HG02973 (cell line): Measurements from ENCODE around the gene PMS1.
"Not testable (repeated sequence)": the region's sequence is repeated elsewhere in the genome, so short reads cannot be mapped to it uniquely, and the experiment has no call there.

ENCODE experiments used
- ATAC-seq: cut with Tn5 transposase; IDR thresholded peaks from one replicate; pipeline ENCODE4 v1.9.1; 2021; ENCODE audit warnings: moderate library complexity; ENCODE audit not compliant: unreplicated experiment

PMS1 gene

DNA sequence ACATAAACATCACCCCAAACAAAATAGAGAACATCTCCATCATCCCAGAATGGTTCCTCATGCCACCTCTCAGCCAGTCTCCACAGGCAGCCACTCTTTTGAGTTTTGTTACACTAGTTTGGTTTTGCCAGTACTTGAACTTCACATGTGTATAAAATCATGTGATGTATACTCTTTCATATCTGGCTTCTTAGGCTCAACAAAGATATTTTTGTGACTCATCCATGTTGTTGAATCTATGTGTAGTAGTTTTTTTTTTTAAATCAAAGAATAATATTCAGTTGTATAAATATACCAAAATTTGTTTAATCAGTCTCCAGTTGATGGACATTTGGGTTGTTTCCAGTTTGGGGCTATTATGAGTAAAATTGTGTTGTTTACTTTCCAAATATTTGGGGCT lies 75.9 kb downstream of the PMS1 start:
- no peak for ATAC-seq

DNA sequence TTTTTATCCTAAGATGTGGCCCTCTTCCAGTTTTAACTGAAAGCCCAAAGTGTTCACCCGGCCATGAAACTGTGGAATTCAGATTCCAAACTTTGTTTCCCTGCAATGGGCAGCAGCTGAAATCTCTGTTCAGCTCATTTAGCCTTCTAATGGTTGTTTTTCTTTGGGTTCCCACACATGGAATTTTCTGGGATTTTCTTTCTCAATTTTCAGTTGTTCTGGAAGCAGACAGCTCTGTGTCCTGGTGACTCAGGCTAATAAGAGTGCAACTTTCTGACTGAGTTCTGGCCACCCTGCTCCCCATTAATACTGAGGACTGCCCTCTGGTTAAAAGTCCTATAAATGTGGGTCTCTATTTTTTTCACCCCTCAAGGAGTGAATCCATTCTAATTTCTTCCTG lies 78.5 kb downstream of the PMS1 start:
- ATAC-seq = no peak

DNA sequence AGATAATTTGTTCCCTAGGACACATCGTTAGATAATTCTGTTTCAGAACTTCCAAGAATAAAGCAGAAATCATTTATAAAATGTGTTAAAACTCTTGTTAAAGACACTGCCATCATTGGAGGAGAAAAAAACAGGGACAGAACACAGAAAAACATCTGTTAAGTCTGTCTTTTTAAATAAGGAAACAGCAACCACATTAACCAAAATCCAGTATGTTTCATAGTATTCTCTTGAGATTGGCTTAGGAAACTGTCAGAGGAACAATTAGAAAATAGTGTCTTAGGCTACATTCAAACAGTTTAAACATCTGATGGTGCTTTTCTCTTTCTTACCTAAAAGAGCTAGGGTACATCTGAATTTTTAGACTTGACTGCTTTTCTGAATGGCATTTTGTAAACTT lies 81.6 kb downstream of the PMS1 start:
- ATAC-seq = no peak

DNA sequence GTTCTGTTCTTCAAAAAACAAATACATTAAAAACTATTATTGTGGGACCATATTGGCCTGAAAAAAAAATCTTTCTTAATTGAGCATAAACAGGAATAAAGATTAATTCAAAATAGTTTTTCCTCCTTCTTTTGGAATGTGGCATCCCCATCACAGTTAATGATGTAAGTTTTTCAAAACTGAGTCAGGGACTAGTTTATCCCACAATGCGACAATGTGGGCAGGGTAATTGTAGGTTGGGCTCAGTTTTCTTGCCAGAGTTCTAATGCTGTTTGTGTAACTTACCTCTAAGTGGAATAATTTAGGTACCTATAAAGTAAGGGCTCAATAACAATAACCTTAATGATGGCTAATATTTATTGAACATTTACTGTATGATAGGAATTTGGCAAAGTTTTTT lies 82.0 kb downstream of the PMS1 start:
- ATAC-seq = no peak

DNA sequence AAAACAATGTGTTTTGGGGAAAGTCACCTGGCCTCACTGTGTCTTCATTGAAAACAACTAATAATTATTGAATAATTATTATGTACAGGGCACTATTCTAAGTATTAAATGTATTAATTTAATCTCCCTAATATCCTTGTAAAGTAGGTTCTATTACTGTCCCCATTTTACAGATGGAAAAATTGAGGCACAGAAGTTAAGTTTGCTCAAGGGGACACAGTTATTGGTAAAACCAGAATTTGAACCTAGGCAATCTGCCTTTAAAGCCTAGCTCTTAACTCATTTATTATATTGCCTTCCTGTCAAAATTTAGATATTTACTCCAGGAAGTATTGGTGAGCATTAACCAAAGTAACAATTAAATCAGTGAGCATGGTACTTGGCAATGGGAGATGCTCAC lies 84.6 kb downstream of the PMS1 start:
- ATAC-seq = no peak

DNA sequence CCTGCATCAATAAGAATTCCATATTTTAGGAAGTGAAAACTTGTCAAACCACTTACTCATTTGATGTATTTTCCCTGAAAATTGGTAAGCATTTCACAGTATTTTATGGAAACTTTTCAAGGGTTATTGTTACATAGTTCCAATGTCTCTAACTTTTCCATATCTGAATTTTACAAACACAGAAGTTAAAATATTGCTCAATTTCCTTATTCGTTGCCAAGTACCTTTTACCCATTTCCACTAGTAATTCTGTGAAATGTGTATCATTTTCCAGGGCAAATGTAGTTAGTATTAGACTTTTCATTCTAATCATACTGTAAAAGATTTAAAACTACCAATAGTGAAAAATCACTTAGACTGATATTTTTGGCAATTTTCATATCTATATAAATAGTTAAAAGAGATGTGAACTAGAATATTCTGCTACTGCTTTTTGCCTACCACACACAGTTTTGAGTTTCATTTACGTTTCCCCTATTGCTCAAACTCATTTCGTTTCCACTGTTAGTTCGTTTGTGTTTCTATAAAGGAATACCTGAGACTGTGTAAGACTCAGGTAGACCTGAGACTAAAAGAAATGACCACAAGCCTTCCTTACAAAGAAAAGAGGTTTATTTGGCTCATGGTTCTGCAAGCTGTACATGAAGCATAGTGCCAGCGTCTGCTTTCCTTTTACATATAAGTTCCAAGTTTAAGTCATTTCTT lies 86.3 kb downstream of the PMS1 start:
- no peak for ATAC-seq

DNA sequence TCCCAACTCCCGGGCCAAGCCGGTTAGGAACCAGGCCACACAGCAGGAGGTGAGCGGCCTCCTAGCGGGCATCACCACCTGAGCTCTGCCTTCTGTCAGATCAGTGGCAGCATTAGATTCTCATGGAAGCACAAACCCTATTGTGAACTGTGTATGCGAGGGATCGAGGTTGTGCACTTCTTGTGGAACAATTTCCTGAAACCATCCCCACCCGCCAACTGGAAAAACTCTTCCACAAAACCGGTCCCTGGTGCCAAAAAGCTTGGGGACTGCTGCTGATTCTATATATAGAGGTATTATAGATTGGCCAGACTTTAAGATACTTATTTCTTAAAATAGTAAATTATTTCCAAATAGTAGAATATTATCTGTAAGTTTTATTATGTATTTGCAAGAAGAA lies 89.4 kb downstream of the PMS1 start:
- no peak for ATAC-seq

DNA sequence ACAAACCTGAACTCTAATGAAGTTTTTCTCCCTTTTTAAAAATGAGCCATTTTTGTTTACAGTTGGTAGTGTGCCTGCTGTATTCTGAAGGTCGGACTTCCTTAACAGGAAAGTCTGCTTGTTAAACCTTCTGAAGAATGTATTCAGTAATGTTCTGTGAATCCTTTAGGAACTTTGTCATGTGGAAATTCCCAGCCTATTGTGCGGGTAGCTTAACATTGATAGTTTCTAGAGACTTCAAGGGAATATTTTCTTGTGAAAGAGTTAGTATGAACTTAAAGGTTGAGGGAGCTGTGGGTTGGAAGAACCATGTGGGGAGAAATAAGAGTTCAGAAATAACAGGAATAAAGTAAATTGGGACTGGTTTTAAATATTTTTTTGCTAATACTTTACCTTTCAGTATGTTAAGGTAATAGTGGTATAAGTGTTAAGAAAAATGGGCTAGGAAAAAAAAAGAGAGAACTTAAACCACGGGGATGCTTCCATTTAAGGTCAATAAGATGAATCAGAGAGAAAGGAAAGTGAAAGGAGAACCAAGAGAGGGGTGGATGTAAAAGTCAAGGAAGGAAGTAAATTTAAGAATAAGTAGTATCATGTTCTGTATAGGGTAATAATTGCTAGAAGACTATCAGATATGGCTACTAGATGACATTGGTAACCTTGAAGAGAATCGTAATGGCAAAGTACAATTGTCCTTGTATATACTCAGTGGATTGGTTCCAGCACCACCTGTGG lies 90.5 kb downstream of the PMS1 start:
- peak; percentile 50 for ATAC-seq

DNA sequence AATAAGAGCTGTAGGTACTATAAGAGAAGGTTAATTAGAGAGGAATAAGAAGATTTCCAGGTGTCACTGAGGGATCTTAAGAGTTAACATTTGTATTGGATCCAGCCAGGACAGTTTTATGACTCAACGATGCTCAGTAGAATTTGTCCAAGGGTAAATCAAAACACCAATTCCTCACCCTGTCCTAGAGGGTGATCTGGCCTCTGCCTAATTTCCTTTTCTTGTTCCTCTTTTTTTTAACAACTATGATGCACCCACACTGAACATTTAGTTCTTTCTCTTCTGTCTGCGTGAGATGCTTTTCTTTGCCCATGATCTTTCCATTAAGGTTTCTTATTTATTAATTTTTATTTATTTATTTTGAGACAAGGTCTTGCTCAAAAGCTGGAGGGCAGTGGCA lies 92.0 kb downstream of the PMS1 start:
- no peak for ATAC-seq

DNA sequence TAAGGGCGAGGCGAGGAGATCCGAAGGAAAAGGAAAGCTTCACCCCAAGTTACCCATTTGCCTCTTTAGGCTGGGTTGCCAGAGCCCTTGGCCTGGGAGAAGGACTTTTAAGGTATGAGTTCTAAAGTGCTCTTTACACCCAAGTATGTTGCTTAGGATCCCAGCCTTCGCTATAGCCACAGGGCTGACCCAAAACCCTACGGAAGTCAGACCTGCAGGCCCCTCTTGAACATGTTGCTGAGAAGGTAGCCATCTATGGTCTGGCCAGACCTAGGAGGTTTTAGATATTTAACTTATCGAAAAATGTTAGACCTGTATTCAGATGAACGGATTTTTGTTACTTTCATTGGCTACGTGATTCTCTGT lies 95.4 kb downstream of the PMS1 start:
- no peak for ATAC-seq

DNA sequence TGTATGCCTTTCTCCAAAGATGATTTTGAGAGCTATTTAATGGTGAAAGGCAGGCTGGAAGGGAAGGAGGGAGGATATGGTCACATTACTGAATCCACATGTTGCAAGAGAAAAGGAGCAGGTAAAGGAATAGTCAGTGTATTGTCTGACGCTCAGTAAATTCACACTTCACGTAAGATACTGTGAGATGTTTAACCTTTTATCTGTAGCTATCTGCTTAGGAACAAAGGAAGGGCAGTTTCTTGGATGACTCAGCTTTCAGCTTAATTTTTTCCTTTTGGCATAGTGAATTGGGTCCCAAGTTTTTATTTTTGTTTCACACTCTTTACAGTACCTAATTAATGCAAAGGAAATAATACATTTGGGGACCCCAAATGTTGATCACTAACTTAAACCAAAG lies 96.2 kb downstream of the PMS1 start:
- no peak for ATAC-seq

DNA sequence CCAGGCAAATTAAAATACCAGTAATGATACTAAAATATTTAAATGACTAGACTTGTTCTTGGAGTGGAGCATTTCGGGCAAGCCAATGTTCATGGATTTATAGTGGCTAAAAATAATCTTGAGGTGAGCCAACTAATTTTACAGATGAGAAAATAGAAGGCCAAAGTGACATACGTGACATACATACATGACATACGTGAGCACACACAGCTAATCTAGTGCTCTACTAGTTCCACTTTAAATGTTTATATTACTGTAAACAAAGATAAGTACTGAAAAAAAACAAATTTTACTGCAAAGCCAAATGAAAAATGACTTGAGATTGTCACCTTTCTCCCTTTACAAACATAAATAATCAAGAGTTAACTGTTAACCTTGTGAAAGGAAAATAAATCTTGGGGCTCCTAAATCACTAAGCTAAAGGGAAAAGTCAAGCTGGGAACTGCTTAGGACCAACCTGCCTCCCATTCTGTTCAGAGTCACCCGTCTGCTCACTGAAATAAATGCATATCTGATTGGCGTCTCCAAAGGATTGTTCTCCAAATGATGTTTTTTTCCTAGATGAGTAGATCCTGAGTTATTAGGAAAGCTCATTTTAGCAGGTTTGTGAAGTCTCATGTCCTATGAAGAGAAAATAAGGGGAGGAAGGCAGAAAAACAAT lies 96.7 kb downstream of the PMS1 start:
- no peak for ATAC-seq

DNA sequence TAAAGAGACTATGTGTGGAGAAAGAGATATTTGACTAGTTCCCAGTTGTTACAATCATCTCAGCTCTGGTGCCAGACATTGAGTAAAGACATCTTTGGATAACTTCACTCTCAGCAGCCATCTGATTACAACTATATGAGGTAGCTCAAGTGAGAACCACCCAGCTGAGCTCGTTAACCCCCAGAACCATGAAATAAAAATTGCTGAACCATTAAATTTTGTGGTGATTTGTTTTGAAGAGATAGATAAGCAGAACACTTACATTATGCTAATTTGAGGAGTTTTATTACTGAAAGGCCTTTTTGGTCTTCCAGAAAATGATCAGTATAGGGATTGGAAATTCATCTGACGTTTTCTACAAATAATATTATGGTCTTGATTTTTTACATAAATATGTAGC lies 101.1 kb downstream of the PMS1 start:
- ATAC-seq = no peak

DNA sequence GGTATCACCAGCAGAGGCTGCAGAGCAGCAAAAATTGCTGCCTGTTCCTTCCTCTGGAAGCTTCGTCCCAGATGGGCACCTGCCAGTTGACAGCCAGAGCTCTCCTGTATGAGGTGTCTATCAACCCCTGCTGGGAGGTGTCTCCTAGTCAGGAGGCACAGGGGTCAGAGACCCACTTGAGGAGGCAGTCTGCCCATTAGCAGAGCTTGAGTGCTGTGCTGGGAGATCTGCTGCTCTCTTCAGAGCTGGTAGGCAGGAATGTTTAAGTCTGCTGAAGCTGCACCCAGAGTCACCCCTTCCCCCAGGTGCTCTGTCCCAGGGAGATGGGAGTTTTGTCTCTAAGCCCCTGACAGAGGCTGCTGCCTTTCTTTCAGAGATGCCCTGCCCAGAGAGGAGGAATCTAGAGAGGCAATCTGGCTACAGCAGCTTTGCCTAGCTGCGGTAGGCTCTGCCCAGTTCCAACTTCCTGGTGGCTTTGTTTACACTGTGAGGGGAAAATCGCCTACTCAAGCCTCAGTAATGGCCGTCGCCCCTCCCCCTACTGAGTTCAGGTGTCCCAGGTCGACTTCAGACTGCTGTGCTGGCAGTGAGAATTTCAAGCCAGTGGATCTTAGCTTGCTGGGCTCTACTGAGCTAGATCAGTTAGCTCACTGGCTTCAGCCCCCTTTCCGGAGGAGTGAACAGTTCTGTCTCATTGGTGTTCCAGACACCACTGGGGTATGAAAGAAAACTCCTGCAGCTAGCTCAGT lies 108.5 kb downstream of the PMS1 start:
- not testable (repeated sequence) for ATAC-seq

DNA sequence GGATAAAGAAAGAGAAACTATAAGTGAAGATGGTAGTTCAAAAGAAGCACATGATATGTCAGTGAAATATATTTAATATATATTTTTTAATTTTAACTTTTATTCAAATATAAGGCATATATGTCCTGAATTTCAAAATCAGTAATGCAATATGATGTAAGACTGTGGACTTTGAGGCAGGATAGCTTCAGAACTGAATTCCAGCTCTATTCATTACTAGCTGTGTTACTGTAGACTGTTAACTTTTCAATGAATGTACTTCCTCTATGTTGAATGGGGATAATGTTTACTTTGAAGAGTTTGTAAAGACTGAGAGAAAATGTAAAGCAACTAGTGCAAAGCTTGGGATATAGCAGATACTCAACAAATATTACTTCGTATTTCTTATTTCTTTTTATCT lies 112.6 kb downstream of the PMS1 start:
- no peak for ATAC-seq

DNA sequence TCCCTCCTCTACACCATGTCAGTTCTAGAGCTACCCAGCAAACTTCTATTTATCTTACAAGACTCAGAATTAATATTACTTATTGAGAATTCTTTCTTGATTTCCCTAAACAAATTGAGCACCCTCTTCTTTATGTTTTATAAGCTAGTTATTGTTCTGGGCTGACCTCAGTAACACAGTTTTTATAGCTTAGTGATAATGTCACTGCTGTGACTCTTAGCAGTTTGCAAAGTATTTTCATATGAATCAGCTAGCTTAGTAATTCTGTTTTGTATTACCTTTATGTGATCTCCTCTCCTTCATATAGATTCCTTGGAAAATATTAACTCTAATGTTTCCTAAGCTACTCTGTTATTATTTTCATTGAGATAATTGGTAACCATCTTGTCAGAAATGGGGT lies 114.9 kb downstream of the PMS1 start:
- no peak for ATAC-seq

DNA sequence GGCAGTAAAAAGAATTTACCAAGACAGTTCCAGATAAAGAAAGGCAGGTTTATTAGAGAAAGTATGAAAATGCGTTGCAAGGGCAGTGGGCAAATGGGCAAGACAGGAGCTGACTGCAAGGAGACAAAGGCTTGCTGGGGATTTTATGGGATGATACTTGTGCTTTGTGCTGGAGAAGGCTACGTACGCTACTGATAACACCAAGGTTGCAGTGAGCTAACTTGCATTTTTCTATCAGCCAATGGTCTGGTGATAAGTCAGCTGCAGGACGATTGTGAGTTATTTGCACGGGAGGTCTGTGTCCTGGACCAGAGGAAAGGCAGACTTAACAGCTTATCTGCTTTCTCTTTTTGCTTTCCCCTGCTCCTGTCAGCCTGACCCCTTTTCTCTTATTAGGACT lies 116.5 kb downstream of the PMS1 start:
- no peak for ATAC-seq

DNA sequence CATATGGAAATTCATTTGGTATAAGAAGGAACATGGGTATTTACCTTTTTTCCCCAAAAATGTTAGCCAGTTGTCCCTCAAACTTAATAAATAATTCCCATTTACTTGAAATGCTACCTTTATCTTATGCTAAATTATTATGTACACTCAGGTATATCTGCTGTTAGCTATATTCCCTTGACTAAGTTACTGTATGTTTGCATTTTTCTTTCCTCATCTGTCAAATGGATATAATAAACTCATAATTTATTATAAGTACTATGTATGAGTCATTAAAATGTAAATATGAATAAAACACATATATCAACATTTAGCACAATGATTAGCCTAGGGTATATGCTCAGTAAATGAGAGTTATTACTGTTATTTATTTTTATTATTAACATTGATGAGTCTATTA lies 117.4 kb downstream of the PMS1 start:
- ATAC-seq = no peak

DNA sequence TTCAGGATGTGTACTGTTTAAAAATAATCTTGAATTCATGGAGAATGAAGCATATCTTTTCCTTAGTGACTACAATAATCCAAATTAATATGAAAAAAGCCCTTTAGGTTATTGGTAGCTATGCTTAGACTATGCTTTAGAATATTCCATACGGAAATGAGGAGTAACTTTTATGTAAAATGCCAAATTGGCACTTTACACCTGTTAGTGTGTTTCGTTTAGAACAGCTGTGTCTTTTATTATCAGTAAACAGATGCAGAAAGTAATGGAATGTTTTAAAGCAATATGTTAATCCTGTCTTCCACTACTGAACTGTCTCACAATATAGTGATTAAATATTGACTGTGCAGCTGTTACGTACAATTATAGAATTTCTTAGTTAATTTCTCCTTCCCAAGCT lies 129.6 kb downstream of the PMS1 start:
- ATAC-seq = no peak

DNA sequence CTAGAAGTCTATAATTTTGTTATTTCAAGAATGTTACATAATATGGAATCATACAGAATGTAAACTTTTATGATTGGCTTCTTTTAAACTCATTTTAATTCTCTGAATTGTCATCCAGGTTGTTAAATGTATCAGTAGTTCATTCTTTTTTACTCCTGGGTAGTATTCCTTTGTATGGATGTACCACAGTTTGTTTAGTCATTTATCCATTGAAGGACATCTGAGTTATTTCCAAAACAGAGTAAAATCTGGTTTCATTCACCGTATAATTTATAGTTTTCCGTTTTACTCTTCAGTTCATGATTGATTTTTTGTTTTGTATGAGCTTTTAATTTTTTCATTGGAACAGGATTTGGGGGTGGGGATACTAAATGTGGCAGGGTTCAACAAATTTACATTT lies 132.4 kb downstream of the PMS1 start:
- ATAC-seq = no peak
